Inflammatory macrophage treated with lipopolysaccharide for 1 hour (primary cell): ENCODE results near the gene PPP1R9B.

Experiments used
- DNase-seq, 2 donors: peaks; one replicate each; pipeline ENCODE4 v3.0.0-alpha.2; 2020 to 2022

PPP1R9B gene, protein sequence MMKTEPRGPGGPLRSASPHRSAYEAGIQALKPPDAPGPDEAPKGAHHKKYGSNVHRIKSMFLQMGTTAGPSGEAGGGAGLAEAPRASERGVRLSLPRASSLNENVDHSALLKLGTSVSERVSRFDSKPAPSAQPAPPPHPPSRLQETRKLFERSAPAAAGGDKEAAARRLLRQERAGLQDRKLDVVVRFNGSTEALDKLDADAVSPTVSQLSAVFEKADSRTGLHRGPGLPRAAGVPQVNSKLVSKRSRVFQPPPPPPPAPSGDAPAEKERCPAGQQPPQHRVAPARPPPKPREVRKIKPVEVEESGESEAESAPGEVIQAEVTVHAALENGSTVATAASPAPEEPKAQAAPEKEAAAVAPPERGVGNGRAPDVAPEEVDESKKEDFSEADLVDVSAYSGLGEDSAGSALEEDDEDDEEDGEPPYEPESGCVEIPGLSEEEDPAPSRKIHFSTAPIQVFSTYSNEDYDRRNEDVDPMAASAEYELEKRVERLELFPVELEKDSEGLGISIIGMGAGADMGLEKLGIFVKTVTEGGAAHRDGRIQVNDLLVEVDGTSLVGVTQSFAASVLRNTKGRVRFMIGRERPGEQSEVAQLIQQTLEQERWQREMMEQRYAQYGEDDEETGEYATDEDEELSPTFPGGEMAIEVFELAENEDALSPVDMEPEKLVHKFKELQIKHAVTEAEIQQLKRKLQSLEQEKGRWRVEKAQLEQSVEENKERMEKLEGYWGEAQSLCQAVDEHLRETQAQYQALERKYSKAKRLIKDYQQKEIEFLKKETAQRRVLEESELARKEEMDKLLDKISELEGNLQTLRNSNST

GRCh38 chr17:50150354-50151040, at the start of gene PPP1R9B:
PPP1R9B (minus strand) TSS chr17:50150677; CDS start chr17:50150513, 164 bp downstream.
- no peak for DNase-seq

- DNase-seq = peak in 1 of 2 donors; percentile 14
These were observed 49.5 kb upstream of the PPP1R9B start for GRCh38 chr17:50199803-50200456.

DNA sequence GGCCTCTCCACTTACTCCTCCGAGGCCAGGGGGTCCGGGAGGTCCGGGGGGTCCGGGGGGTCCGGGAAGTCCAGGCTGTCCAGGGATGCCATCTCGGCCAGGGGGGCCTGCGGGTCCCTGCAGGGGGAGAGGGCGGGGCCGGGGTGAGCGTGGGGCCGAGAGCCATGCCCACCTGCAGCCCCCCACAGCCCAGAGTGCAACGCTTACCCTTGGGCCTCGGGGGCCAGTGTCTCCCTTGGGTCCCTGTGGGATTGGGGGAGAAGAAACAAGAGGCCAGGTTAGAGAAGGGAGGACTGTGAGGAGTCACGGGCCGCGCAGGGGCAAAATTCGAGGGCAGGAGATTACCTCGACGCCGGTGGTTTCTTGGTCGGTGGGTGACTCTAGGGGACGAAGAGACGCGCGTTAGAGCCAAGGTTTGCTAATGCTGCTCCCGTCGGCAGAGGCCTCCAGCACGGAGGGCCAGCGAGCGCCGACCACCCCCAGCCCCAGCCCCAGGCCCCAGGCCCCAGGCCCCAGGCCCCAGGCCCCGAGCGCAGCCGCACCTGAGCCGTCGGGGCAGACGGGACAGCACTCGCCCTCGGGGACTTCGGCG, 48.8 kb upstream of the PPP1R9B start:
- no peak for DNase-seq

GRCh38 chr17:50198026-50198669, 47.7 kb upstream of the PPP1R9B start:
- peak; percentile 61 to 90 for DNase-seq

DNA sequence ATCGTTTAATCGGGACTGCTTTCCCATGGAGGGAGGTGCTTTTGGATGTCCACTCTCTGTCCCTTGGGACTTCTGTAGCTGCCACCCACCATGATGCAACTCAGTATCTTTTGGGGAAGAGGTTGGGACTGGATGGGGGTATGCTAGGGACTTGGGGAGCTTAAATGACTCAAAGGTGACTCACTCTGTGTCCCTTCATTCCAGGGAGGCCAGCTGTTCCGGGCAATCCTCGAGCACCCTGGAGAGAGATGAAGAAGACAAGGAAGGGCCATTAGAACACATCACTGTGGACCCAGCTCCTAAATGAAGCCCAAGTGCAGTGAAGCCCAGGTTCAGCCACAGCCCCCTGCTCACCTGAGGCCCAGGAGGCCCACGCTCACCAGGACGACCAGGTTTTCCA, 46.3 kb upstream of the PPP1R9B start:
- no peak for DNase-seq

GRCh38 chr17:50196036-50196435, 45.6 kb upstream of the PPP1R9B start:
- DNase-seq = no peak

- DNase-seq = no peak
These were observed 44.7 kb upstream of the PPP1R9B start for GRCh38 chr17:50194934-50195865.

DNA sequence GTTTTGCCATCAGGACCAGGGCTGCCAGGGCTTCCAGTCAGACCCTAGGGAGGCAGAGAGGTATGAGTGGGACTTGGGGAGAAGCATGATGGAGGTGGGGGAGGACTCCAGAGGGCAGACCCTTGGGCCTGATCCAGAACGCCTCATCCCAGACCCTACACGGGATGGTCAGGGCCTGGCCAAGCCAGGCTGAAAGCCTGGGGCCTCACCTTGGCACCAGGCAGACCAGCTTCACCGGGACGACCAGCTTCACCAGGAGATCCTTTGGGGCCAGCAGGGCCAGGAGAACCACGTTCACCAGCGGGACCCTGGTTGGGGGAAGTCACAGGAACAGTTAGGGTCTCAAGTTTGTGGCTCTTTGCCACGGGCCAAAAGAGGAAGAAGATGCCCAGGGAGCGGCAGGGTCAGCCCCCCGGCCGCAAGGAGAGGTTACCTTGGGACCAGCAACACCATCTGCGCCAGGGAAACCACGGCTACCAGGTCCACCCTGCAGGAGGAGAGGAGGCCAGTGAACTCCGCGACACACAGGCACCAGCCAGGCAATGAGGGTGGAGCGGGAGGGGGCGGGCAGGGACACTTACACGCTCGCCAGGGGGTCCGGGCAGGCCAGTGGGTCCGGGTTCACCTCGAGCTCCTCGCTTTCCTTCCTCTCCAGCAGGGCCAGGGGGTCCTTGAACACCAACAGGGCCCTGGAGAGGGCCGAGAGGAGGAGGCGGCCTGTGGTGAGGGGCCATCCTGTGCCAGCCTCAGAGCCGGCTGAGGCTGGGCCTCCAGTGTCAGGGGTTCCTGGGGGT, 43.9 kb upstream of the PPP1R9B start:
- DNase-seq = no peak

DNA sequence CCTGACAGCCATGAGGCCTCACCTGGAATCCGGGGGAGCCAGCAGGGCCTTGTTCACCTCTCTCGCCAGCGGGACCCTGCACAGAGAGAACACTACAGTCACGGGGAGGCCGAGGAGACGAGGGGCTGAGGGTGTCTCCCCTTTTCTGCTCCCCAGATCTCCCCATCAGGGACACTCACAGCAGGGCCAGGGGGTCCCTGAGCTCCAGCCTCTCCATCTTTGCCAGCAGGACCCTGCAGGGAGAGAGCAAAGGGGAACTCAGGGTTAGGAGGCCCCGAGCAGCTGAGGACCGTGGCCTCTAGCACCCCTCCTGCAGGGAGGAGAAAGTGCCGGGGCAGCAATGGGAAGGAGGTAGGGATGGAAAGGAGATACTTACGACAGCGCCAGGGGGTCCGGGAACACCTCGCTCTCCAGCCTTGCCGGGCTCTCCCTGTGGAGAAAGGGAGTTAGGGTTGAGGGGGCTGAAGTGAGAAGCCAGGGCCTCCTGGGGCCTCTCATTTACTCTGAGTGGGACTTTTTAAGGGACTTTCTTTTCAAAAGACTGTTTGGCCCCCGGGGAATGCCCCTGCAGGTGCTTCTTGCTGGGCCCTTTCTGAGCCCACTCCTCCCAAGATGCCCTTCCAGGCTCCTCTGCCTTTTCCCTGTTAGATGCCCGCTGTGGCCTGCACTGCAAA, 42.3 kb upstream of the PPP1R9B start:
- DNase-seq = no peak

DNA sequence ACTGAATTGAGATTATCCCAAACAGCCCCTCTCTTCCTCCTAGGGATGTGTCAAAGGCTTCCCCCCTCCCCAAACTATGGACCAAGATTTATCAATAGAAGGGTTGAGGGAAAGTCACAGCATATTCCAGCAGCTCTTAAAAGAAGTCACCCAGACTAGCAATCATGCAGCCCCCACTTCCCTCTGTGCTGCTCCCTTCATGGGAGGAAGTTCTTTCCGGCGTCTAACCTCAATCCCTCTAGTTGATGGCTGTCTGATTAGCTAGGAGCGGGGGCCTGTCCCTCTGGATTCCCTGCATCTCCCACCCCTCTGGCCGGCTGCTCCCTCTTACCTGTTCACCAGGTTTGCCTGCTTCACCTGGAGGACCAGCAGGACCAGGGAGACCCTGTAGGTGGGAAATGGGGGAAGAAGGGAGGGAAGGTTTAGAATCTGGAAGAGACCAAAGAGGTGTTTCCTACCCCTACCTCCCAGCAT, 41.7 kb upstream of the PPP1R9B start:
- DNase-seq = no peak

DNA sequence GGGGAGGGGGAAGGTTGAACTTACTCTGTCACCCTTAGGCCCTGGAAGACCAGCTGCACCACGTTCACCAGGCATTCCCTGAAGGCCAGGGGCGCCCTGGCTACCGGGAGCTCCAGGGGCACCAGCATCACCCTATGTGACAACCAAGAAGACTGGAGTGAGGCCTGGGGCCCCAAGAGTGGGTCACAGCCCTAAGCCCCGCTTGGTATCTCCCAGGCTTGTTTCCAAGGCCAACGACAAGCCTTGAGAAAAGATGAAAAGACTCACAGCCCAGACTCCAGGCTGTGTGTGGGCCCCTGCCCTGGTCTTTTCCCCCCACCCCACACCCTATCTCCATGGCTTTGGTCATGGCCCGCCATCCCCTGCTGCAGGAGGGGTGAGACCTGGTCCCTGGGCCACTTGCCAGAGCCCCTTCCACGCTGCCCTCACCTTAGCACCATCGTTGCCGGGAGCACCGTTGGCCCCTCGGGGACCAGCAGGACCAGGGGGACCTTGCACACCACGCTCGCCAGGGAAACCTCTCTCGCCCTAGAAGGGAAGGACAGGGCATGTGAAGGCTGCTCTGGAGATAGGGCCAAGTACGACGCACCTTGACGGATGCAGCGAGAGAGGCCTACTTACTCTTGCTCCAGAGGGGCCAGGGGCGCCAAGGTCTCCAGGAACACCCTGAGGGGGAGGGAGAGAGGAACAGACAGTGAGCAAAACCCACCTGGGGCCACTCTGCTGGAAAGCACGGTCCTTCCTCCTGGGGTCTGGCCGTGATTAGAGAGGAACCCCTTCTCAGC, 41.1 kb upstream of the PPP1R9B start:
- DNase-seq = no peak

DNA sequence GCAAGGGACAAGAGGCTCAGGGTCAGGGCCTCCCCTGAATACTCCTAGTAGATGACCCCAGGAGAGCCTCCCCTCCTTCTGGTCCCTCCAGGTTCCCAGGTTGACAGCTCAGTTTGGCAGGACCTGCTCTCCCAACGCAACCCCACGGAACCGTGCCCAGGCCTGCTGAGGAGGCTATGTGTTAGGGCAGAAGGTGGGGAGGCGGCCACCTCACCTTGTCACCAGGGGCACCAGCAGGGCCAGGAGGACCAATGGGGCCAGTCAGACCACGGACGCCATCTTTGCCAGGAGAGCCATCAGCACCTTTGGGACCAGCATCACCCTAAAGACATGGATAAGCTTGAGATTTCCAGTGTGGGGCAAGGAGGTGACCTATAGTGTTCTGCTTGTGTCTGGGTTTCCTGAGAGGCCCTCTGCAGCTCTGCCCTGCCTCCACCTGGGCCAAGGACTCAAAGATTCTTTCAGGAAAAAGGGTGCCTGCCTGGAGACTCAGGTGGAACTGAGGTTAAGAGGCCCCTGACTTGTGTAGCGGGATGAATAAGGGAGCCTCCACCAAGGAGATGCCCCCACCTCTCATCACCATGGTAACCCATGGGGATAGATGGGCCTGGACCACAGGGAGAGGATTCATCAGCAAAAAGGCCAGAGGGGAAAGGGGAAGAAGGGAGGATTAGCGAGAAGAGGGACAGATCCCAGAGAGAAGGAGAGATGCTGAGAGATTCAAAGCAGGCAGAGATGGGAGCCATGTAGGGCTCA, 40.3 kb upstream of the PPP1R9B start:
- no peak for DNase-seq

DNA sequence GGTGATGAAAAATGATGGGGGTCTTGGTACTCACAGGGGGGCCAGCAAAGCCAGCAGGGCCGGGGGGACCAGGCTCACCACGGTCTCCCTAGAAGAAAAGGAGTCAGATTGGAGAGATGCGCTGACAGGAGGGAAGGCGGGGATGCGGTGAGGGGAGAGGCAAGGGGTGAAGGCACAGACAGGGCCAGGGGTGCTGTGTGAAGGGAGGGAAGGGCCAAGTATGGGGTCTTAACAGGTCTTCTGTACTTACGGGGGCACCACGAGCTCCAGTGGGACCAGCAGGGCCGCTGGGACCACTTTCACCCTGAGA, 39.8 kb upstream of the PPP1R9B start:
- no peak for DNase-seq

DNA sequence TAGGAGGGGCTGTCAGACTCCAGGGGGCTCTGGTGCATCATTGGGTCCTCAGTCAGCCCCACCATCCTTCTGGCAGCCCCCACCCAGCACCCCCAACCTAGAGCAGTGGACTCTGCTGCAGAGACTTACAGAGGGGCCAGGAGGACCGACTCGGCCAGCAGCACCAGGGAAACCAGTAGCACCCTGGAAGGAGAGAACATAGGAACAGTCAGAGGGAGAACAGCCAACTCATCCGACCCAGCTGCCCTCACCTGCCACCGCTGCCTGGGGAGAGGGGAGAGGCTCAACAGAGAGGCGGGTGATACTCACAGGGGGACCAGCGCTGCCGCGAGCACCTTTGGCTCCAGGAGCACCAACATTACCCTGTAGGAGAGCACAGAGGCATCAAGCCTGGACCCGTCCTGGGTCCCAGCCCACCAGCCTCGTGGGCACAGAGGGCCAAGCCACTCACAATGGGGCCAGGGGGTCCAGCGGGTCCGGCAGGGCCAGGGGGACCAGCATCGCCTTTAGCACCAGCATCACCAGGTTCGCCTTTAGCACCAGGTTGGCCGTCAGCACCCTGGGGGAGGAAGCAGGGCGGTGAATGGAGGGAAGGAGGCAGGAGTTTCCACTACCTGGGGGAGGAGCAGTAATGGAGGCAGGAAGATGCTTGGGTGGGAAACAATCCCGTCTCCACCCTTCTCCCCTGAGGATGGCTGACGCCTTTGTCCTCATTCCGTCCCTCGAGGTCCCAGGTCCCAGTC, 39.2 kb upstream of the PPP1R9B start:
- DNase-seq = no peak

DNA sequence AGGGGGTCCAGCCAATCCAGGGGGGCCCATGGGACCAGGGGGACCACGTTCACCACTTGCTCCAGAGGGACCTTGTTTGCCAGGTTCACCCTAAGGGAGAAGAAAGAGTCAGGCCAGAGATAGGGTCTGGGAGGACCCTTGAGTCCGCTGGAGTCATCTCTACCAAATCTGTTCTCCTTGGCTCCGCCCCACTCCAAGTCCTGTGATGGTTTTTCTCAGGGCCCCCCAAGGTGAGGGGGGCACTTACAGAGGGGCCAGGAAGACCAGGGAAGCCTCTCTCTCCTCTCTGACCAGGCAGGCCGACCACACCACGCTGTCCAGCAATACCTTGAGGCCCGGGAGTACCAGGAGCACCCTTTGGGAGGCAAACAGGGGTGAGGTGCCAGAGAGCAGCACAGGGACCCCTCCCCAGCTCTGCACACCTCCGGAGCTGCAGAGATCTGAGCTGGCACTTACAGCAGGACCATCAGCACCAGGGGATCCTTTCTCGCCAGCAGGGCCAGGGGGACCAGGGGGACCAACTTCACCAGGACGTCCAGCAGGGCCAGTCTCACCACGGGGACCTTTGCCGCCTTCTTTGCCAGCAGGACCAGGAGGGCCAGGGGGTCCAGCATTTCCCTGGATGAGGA, 38.6 kb upstream of the PPP1R9B start:
- no peak for DNase-seq

GRCh38 chr17:50188531-50188920, 38.0 kb upstream of the PPP1R9B start:
- DNase-seq = no peak
